ENCODE data around the gene AIRE. TPM values are rescaled to one million over a fixed set of nuclear protein-coding genes. Genes with fewer than 3 reads are reported as not detected.

AIRE gene
- total RNA-seq, 1 donor from 2014 or later = not detected

- intact Hi-C loops (cut with micrococcal nuclease) = no loop called here
- H3K4me1 Mint-ChIP-seq (ENCODE audit: low read depth) = no peaks in the 10 kb centered on the region
Measured at GRCh38 chr21:44329971-44330681, 44.5 kb downstream of the AIRE start.

GRCh38 chr21:44330698-44331097 is 45.0 kb downstream of the AIRE start:
- Mint-ChIP-seq H3K27ac (no peak overlapping the region), H3K36me3 (ENCODE audit: low read depth) (no peaks in the 10 kb centered on the region), H3K4me1 (ENCODE audit: low read depth) (no peaks in the 10 kb centered on the region), H3K27me3 (ENCODE audit: insufficient read depth) (no peaks in the 10 kb centered on the region), H3K4me3 (no peak overlapping the region), H3K9me3 (no peaks in the 10 kb centered on the region)
- DNase-seq (ENCODE audit: low spot score) = no peak
- intact Hi-C loops (cut with micrococcal nuclease) = no loop called here

More at GRCh38 chr21:44329971-44330681, 44.5 kb downstream of the AIRE start:
- H3K4me3 Mint-ChIP-seq = no peak overlapping the region
- H3K27ac Mint-ChIP-seq = no peak overlapping the region
- no peak for DNase-seq (ENCODE audit: low spot score)
- no peaks in the 10 kb centered on the region for H3K36me3 Mint-ChIP-seq (ENCODE audit: low read depth)
- H3K27me3 Mint-ChIP-seq (ENCODE audit: insufficient read depth) = no peaks in the 10 kb centered on the region
- no peaks in the 10 kb centered on the region for H3K9me3 Mint-ChIP-seq

GRCh38 chr21:44331209-44331608 is 45.5 kb downstream of the AIRE start:
- H3K9me3 Mint-ChIP-seq = no peaks in the 10 kb centered on the region
- intact Hi-C loops (cut with micrococcal nuclease) = no loop called here

GRCh38 chr21:44331650-44332307 is 46.1 kb downstream of the AIRE start:
- H3K27me3 Mint-ChIP-seq (ENCODE audit: insufficient read depth) = no peaks in the 10 kb centered on the region
- intact Hi-C loops (cut with micrococcal nuclease) = no loop called here
- H3K9me3 Mint-ChIP-seq = no peaks in the 10 kb centered on the region
- no peak overlapping the region for H3K4me3 Mint-ChIP-seq
- no peaks in the 10 kb centered on the region for H3K4me1 Mint-ChIP-seq (ENCODE audit: low read depth)
- H3K36me3 Mint-ChIP-seq (ENCODE audit: low read depth) = no peaks in the 10 kb centered on the region
- DNase-seq (ENCODE audit: low spot score) = no peak
- no peak overlapping the region for H3K27ac Mint-ChIP-seq

More at GRCh38 chr21:44331209-44331608, 45.5 kb downstream of the AIRE start:
- Mint-ChIP-seq H3K36me3 (ENCODE audit: low read depth) (no peaks in the 10 kb centered on the region), H3K4me3 (no peak overlapping the region), H3K27ac (no peak overlapping the region), H3K27me3 (ENCODE audit: insufficient read depth) (no peaks in the 10 kb centered on the region), H3K4me1 (ENCODE audit: low read depth) (no peaks in the 10 kb centered on the region)
- no peak for DNase-seq (ENCODE audit: low spot score)

- Mint-ChIP-seq H3K4me1 (ENCODE audit: low read depth) (peaks cover 1% of the 10 kb centered on the region), H3K27me3 (ENCODE audit: insufficient read depth) (no peaks in the 10 kb centered on the region), H3K27ac (no peak overlapping the region), H3K9me3 (no peaks in the 10 kb centered on the region), H3K36me3 (ENCODE audit: low read depth) (no peaks in the 10 kb centered on the region), H3K4me3 (no peak overlapping the region)
- no peak for DNase-seq (ENCODE audit: low spot score)
- intact Hi-C loops (cut with micrococcal nuclease) = no loop called here
Measured at GRCh38 chr21:44332383-44332782, 46.7 kb downstream of the AIRE start.

GRCh38 chr21:44332965-44333364 is 47.3 kb downstream of the AIRE start:
- no peak overlapping the region for H3K27ac Mint-ChIP-seq
- no peaks in the 10 kb centered on the region for H3K9me3 Mint-ChIP-seq
- H3K4me1 Mint-ChIP-seq (ENCODE audit: low read depth) = peaks cover 7% of the 10 kb centered on the region
- no peak for DNase-seq (ENCODE audit: low spot score)
- no peak overlapping the region for H3K4me3 Mint-ChIP-seq
- intact Hi-C loops (cut with micrococcal nuclease) = no loop called here
- H3K27me3 Mint-ChIP-seq (ENCODE audit: insufficient read depth) = no peaks in the 10 kb centered on the region
- H3K36me3 Mint-ChIP-seq (ENCODE audit: low read depth) = no peaks in the 10 kb centered on the region

- Mint-ChIP-seq H3K9me3 (no peaks in the 10 kb centered on the region), H3K4me1 (ENCODE audit: low read depth) (peaks cover 11% of the 10 kb centered on the region), H3K4me3 (no peak overlapping the region), H3K27me3 (ENCODE audit: insufficient read depth) (no peaks in the 10 kb centered on the region), H3K36me3 (ENCODE audit: low read depth) (no peaks in the 10 kb centered on the region), H3K27ac (no peak overlapping the region)
- intact Hi-C loops (cut with micrococcal nuclease) = no loop called here
- DNase-seq (ENCODE audit: low spot score) = no peak
Measured at GRCh38 chr21:44333509-44334328, 48.0 kb downstream of the AIRE start.

- DNase-seq (ENCODE audit: low spot score) = no peak
- intact Hi-C loops (cut with micrococcal nuclease) = no loop called here
- no peaks in the 10 kb centered on the region for H3K27me3 Mint-ChIP-seq (ENCODE audit: insufficient read depth)
- no peak overlapping the region for H3K27ac Mint-ChIP-seq
- no peak overlapping the region for H3K4me3 Mint-ChIP-seq
- no peaks in the 10 kb centered on the region for H3K9me3 Mint-ChIP-seq
- no peaks in the 10 kb centered on the region for H3K36me3 Mint-ChIP-seq (ENCODE audit: low read depth)
- peaks cover 13% of the 10 kb centered on the region for H3K4me1 Mint-ChIP-seq (ENCODE audit: low read depth)
Measured at GRCh38 chr21:44334329-44335030, 48.8 kb downstream of the AIRE start.

GRCh38 chr21:44335266-44336059 is 49.8 kb downstream of the AIRE start:
- Mint-ChIP-seq H3K4me3 (no peak overlapping the region), H3K4me1 (ENCODE audit: low read depth) (peaks cover 23% of the 10 kb centered on the region)
- DNase-seq (ENCODE audit: low spot score) = no peak

GRCh38 chr21:44337449-44337848 is 51.8 kb downstream of the AIRE start:
- peaks cover 25% of the 10 kb centered on the region for H3K4me1 Mint-ChIP-seq (ENCODE audit: low read depth)

More at GRCh38 chr21:44335266-44336059, 49.8 kb downstream of the AIRE start:
- Mint-ChIP-seq H3K27me3 (ENCODE audit: insufficient read depth) (no peaks in the 10 kb centered on the region), H3K36me3 (ENCODE audit: low read depth) (no peaks in the 10 kb centered on the region), H3K27ac (no peak overlapping the region), H3K9me3 (no peaks in the 10 kb centered on the region)
- intact Hi-C loops (cut with micrococcal nuclease) = no loop called here

GRCh38 chr21:44337941-44338895 is 52.5 kb downstream of the AIRE start:
- peak; percentile 14 for DNase-seq (ENCODE audit: low spot score)
- peak overlapping the region; percentile 67 for H3K4me3 Mint-ChIP-seq
- peak overlapping the region; percentile 82 for H3K27ac Mint-ChIP-seq
- no peaks in the 10 kb centered on the region for H3K36me3 Mint-ChIP-seq (ENCODE audit: low read depth)
- H3K27me3 Mint-ChIP-seq (ENCODE audit: insufficient read depth) = no peaks in the 10 kb centered on the region
- no peaks in the 10 kb centered on the region for H3K9me3 Mint-ChIP-seq
- H3K4me1 Mint-ChIP-seq (ENCODE audit: low read depth) = peaks cover 25% of the 10 kb centered on the region
- intact Hi-C loops (cut with micrococcal nuclease) = loop anchor here (2.0 kb wide), 1 partner anchor 1305 kb away; the partner anchor contains the start of gene PCBP3

More at GRCh38 chr21:44337449-44337848, 51.8 kb downstream of the AIRE start:
- H3K36me3 Mint-ChIP-seq (ENCODE audit: low read depth) = no peaks in the 10 kb centered on the region
- DNase-seq (ENCODE audit: low spot score) = no peak
- no peaks in the 10 kb centered on the region for H3K27me3 Mint-ChIP-seq (ENCODE audit: insufficient read depth)
- no peaks in the 10 kb centered on the region for H3K9me3 Mint-ChIP-seq
- peak overlapping the region; percentile 82 for H3K27ac Mint-ChIP-seq
- H3K4me3 Mint-ChIP-seq = peak overlapping the region; percentile 67
- intact Hi-C loops (cut with micrococcal nuclease) = no loop called here
